22Rv1 (cell line): Measurements from ENCODE around the gene CSPG4.

ENCODE experiments used
- CTCF ChIP-seq: fragments of 450-650 bp; IDR thresholded peaks from 2 replicates; pipeline ENCODE4 v1.5.1; 2017; ENCODE audit warnings: mild to moderate bottlenecking
- ZFX ChIP-seq: fragments of 450-650 bp; IDR thresholded peaks from 2 replicates; pipeline ENCODE4 v1.6.1; 2017; ENCODE audit warnings: antibody characterized with exemption, borderline replicate concordance

- no peak for TF ChIP-seq CTCF
- TF ChIP-seq ZFX: no peak
Measured at GRCh38 chr15:75661756-75662140, 50.9 kb downstream of the CSPG4 start.
